Measurements from ENCODE around the gene WDR77.
A peak's percentile ranks its signal among the peaks of the same experiment; 100 is the strongest.

Gene WDR77

GRCh38 chr1:111424281-111424680 is 24.8 kb downstream of the WDR77 start:
- DNase-seq, result no peak

DNA sequence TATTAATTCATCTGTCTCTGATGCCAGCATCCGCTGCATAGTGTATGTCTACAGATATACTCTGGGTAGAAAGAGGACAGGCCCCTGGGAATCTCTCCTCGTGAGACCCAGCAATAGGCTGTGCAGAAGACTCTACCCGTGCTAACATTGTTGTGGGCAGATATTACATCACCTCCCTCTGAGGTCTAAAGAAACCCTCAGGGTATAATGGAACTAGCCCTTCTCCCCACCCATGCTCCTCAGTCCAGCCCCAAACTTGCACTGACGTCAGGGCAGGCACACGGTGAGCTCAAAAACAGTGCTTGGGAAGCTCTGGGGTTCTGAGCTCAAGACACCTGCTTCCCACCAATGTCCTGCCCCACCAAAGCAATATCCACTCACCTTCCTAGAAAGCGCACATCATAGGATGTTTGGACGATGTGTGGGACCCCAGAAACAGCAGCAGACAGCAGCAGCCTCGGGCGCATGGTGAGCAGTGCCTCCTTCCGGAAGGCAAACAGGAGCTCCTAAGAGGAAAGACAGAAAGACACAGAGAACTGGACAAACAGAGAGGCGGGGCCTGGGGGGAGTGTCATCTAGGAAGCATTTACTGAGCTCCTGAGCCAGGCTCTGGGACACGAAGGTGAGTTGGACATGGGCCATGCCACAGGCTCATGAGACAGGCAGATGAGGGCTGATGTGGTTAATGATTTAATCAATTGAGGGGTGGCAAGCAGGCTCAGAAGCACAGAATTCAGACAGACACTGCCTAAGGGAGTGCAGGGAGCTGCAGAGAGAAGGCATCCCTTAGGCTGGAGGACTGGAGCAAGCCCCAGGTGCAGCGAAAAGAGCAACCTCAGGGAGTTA is 26.3 kb downstream of the WDR77 start:
- no peak for DNase-seq

DNA sequence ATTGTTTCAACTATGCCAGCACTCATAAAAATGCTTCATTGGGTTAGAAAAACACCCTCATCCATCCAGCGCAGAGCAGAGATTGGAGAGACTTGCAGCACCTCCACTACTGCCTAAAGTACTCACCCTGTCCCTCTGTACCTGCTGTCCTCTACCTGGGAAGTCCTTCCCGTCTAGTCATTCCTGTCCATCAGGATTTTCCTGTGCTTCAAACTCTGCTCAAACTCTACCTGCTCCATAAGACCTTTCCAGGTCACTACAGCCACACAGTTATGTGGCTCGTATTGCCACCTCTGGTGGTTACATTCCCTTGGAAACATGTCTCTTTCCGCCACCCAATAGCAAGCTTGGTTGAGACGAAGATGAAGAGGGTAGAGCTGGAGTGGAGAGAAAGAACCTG is 28.7 kb downstream of the WDR77 start:
- DNase-seq, result no peak

DNA sequence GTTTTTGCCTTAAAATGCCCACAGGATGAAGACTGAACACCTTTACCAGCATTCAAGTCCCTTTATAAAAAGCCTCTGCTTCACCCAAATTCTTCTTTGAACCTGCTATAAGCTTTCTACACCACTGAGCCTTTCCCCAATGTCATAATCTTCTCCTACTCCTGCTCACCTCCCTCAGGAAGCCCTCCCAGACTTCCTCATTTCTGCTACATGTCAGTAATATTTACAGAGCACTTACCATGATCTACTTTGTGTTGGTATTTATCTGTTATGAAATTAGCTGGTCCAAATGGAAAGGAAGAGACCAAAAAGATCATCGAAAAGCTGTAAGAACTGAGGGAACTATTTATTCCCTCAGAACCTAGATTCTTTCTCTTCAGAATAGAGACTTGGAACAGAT is 30.0 kb downstream of the WDR77 start:
- DNase-seq, result no peak

- DNase-seq, result no peak
Observed at GRCh38 chr1:111417755-111418154, 31.3 kb downstream of the WDR77 start.

GRCh38 chr1:111415461-111415860 is 33.6 kb downstream of the WDR77 start:
- DNase-seq, result no peak

DNA sequence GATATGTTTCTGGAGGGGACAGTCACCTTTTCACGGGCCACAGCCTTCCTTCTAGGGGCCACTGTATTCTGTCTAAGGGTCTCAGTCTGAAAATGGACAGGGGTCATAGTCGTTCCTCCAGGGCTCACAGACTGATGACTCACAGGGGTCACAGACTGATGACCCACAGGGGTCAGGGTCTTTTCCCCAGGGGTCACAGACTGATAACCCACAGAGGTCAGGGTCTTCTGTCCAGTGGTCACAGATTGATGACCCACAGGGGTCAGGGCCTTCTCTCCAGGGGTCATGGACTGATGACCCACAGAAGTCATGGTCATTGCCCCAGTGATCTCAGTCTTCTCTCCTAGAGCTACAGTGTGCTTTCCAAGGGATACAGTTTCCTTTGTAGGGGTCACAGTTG is 34.3 kb downstream of the WDR77 start:
- no peak for DNase-seq

DNA sequence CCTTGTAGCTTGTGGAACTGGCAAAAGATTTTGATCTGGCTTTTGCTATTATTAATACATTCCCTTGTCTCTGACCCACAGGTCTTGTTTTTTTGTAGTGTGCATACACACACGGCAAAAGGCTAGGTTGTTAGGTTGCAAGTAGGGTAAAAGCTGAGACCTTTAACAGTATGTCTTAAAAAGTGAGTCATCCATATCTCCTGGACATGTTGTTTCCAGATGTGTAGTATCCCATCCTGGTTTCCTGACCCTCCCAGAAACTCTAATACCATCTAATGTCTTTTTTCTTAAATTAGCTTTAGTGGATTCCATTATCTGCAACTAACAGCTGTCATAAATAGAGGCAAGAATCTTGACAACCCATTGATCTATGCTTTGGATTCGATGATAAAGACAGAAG is 36.2 kb downstream of the WDR77 start:
- no peak for DNase-seq

DNA sequence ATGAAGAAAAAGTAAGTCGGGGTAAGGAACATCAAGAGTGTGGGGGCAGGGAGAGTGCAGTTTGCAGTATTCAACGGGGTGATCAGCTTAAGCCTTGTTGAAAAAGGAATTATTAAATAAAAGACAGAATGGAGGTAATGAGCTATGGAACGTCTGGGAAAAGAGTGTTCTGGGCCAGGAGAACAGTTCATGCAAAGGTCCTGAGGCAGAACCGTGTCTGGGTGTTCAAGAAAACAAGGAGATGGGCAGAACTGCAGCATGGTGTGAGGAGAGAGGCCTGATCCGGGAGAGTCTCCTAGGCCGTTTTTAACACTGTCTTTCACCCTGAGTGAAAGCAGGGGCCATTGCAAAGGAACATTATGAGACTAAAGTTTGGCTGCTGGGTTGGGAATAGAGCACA is 41.8 kb downstream of the WDR77 start:
- no peak for DNase-seq

DNA sequence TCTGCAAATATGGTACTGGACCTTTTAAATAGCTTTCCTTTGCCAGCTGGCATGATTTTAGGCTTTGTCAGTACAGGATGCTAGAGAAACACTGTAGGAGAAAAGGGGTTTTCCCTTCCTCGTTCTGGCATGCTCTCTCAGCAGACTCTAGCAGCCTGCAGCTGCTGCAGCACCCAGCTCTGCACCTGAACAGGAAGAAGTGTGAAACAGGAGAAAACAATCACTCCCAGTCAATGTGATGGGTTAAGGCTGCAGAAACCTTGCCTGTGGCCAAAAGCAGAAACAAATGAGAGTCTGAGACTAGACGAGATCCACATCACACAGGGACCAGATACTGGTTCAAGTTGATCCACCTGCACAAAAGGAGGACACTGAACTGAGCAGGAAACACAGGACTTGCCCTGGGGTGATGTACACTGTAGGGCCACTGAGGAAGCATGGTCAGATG is 42.7 kb downstream of the WDR77 start:
- peak; percentile 16 to 57 for DNase-seq

- DNase-seq, result no peak
Observed at GRCh38 chr1:111404588-111404987, 44.5 kb downstream of the WDR77 start.

DNA sequence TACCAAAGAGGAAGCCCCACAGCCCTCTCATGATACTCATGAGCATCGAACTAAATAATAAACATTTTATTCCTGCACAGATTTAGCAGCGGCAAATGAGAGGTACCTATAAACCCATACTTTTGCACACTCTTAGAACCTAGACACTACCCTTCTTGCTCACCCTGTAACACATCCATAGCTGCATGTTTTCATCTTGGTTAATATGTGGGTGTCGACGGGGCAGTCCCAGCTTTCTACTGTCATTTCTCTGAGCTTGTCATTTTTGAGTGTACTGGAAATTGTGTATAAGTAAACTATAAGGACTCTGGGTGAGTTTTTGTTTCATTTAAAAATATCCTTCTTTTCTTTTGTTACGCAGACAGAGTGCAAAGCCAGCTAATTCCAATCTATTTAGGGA is 47.0 kb downstream of the WDR77 start:
- DNase-seq, result peak in 1 of 2 experiments; percentile 3

DNA sequence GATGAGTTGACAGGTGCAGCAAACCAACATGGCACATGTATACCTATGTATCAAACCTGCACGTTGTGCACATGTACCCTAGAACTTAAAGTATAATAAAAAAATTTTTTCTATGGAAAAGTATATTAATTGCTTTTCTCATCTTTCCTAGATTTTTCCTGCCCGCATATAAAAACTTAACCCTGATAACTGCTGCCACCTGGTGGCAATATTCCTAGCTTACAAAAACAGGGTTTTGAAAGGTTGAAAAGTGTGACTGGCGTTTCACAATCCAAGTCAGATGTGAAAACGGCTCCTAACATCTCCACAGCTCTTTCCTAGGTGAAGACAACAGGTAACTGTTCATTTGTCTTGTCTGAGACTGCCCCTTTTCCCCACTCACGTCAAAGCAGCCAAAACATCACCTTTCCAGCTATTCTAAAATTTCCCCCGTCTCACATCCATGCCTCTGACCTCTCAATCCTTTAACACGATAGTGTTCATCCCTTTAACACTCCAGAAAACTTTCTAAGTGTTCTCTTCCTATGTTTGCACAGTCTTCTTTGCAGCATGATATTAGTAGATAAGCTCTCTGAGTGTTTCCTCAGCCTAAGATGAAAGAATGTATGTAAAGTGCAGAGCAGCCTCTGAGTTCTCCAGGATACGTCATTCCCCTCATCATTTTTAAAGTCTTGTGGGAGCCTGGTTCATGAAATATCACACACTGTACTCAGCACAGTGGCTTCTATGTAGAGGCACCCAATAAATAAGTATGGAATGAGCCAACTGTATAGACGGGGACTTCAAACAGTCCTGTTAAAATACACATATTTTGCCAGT is 49.1 kb downstream of the WDR77 start:
- DNase-seq, result peak; percentile 13 to 25

DNA sequence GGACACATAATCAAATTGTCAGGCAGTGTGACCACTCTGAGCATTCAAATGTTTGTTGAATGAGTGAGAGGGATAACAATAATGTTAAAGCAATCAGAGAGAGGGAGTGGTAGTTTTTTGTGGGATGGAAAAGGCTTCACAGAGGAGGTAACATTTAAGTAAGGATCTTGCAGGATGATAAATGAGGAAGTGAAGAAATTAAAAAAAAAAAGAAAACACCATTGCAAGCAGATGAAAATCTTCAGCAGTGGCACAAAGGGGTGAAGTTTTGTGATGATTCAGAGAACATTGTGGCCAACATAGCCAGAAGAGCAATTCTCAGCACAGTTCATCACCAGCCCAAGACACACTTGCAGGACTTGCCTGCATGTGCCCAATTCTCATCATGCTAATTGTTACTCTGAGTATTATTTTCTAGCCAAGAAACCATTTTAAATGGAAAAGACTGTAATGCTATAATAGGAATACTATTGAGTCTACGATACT is 56.6 kb downstream of the WDR77 start:
- DNase-seq, result no peak

DNA sequence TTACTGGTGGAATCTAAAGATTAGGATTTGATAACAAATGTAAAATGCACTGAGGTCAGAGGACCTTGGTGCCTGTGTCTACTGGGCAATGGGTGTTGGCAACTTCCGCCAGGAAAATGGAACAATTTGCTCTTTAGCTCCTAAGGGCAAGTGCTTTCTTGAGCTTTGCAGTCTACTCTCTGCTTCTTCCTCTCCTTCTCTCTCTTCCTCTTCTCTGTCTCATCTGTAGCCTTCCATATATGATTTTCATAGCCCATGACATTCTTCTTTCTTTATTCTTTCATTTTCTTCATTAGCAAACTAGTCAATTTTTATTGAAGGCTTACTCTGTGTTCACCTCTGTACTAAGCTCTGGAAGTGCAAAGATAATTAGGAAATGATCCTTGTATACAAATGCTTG is 57.0 kb downstream of the WDR77 start:
- no peak for DNase-seq
